ENCODE measurements around the gene FRMD4B.

- TF ChIP-seq POLR2A (IDR thresholded peaks at IDR 0.05; ENCODE audit: low read length) (no peak), CEBPB (IDR thresholded peaks at IDR 0.05) (no peak), REST (IDR thresholded peaks at IDR 0.05) (no peak)
- TF ChIP-seq, protein P1, sequence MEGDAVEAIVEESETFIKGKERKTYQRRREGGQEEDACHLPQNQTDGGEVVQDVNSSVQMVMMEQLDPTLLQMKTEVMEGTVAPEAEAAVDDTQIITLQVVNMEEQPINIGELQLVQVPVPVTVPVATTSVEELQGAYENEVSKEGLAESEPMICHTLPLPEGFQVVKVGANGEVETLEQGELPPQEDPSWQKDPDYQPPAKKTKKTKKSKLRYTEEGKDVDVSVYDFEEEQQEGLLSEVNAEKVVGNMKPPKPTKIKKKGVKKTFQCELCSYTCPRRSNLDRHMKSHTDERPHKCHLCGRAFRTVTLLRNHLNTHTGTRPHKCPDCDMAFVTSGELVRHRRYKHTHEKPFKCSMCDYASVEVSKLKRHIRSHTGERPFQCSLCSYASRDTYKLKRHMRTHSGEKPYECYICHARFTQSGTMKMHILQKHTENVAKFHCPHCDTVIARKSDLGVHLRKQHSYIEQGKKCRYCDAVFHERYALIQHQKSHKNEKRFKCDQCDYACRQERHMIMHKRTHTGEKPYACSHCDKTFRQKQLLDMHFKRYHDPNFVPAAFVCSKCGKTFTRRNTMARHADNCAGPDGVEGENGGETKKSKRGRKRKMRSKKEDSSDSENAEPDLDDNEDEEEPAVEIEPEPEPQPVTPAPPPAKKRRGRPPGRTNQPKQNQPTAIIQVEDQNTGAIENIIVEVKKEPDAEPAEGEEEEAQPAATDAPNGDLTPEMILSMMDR (IDR thresholded peaks at IDR 0.05), result no peak
Measured at GRCh38 chr3:69250014-69250413, 135.9 kb downstream of the FRMD4B start.

Data from A549 (cell line).